IMR-90 (cell line): Measurements from ENCODE around the gene CCDC116. TPM values are rescaled to one million over a fixed set of nuclear protein-coding genes. Genes with fewer than 3 reads are reported as not detected.

Experiments
- ATAC-seq: fragments of 200-7000 bp; cut with Tn5 transposase; 2 replicates; pipeline ENCODE4 v1.9.1; 2020; ENCODE audit warnings: low read depth, mild to moderate bottlenecking, moderate library complexity
- BruUV-seq: library from RNA; stranded (reverse); fragments of 400-500 nt; replicated peaks from 2 replicates; lab custom pipeline; 2021; lab: Mats Ljungman, UMichigan
- CTCF ChIA-PET: fragments of 300-600 bp; formaldehyde crosslinking; extraction: SDS; loops from one replicate; lab custom pipeline; 2021; ENCODE audit warnings: antibody characterized with exemption; lab: Yijun Ruan, JAX
- POLR2A ChIA-PET: fragments of 300-600 bp; sonication (Branson Sonifier 250); formaldehyde crosslinking; loops from one replicate; lab custom pipeline; 2022; ENCODE audit warnings: antibody characterized with exemption; ENCODE audit not compliant: unreplicated experiment; lab: Charles Lee
- DNase-seq: peaks from one replicate; pipeline ENCODE4 v3.0.0; 2013
- H2AFZ ChIP-seq: replicated peaks from 2 replicates; pipeline ENCODE3; 2013; ENCODE audit warnings: low read length, mild to moderate bottlenecking; ENCODE audit not compliant: poor library complexity
- H2AK5ac ChIP-seq: 2 replicates; pipeline ENCODE4 v1.6.1; 2013; ENCODE audit warnings: low read depth, low read length, inconsistent platforms
- H2AK9ac ChIP-seq: replicated peaks from 2 replicates; pipeline ENCODE3; 2013; ENCODE audit warnings: mild to moderate bottlenecking, low read depth, low read length, moderate library complexity; ENCODE audit not compliant: poor library complexity
- H2BK120ac ChIP-seq: 2 replicates; pipeline ENCODE4 v1.6.1; 2013; ENCODE audit warnings: low read depth, low read length, inconsistent platforms
- H2BK15ac ChIP-seq: 3 replicates; pipeline ENCODE4 v1.6.1; 2013; ENCODE audit warnings: low read depth, low read length, inconsistent platforms
- H2BK20ac ChIP-seq: 2 replicates; pipeline ENCODE4 v1.6.1; 2013; ENCODE audit warnings: low read depth, mild to moderate bottlenecking, inconsistent platforms, low read length, moderate library complexity
- H2BK5ac ChIP-seq: 2 replicates; pipeline ENCODE4 v1.6.1; 2013; ENCODE audit warnings: mild to moderate bottlenecking, low read depth, low read length, inconsistent platforms; ENCODE audit not compliant: poor library complexity, severe bottlenecking
- H3K14ac ChIP-seq: replicated peaks from 2 replicates; pipeline ENCODE4 v1.6.1; 2013; ENCODE audit warnings: low read depth, low read length, inconsistent platforms
- H3K18ac ChIP-seq: 2 replicates; pipeline ENCODE4 v1.6.1; 2013; ENCODE audit warnings: low read depth, low read length, control low read depth
- H3K23ac ChIP-seq: 2 replicates; pipeline ENCODE4 v1.6.1; 2013; ENCODE audit warnings: low read depth, low read length, inconsistent platforms
- H3K27ac ChIP-seq: 2 replicates; pipeline ENCODE4 v1.5.1; 2013; ENCODE audit warnings: mild to moderate bottlenecking, control low read depth, low read length; ENCODE audit not compliant: insufficient read depth
- H3K27me3 ChIP-seq: 2 replicates; pipeline ENCODE4 v1.6.1; 2013; ENCODE audit warnings: low read length; ENCODE audit not compliant: control insufficient read depth, insufficient read depth
- H3K36me3 ChIP-seq: 2 replicates; pipeline ENCODE4 v1.6.1; 2013; ENCODE audit warnings: low read length, mixed read lengths; ENCODE audit not compliant: control insufficient read depth, insufficient read depth
- H3K4ac ChIP-seq: 2 replicates; pipeline ENCODE4 v1.6.1; 2013; ENCODE audit warnings: low read depth, low read length, inconsistent platforms
- H3K4me1 ChIP-seq: 2 replicates; pipeline ENCODE4 v1.6.1; 2013; ENCODE audit warnings: low read length, mixed read lengths; ENCODE audit not compliant: control insufficient read depth, insufficient read depth
- H3K4me2 ChIP-seq: 2 replicates; pipeline ENCODE4 v1.6.1; 2013; ENCODE audit warnings: low read depth, mild to moderate bottlenecking, control low read depth, low read length, moderate library complexity
- H3K4me3 ChIP-seq: 2 replicates; pipeline ENCODE4 v1.5.1; 2013; ENCODE audit warnings: low read depth, mild to moderate bottlenecking, control low read depth, low read length, moderate library complexity; ENCODE audit not compliant: insufficient read depth
- H3K56ac ChIP-seq: 2 replicates; pipeline ENCODE4 v1.6.1; 2013; ENCODE audit warnings: low read length, inconsistent platforms; ENCODE audit not compliant: insufficient read depth; ENCODE audit errors: extremely low read depth
- H3K79me1 ChIP-seq, 2 experiments: 2 replicates each; pipeline ENCODE4 v1.6.1; 2013; ENCODE audit warnings: low read length in 2 of 2, inconsistent platforms in 1 of 2, low read depth in 1 of 2
- H3K9ac ChIP-seq: 2 replicates; pipeline ENCODE4 v1.6.1; 2013; ENCODE audit warnings: low read depth, low read length, control low read depth
- H3K9me1 ChIP-seq: 2 replicates; pipeline ENCODE4 v1.6.1; 2013; ENCODE audit warnings: low read length, inconsistent platforms; ENCODE audit not compliant: insufficient read depth
- H3K9me3 ChIP-seq: 2 replicates; pipeline ENCODE4 v1.6.1; 2013; ENCODE audit warnings: low read length; ENCODE audit not compliant: control insufficient read depth, insufficient read depth
- H4K20me1 ChIP-seq: 2 replicates; pipeline ENCODE4 v1.6.1; 2013; ENCODE audit warnings: low read length, inconsistent platforms; ENCODE audit not compliant: insufficient read depth
- H4K5ac ChIP-seq: 2 replicates; pipeline ENCODE4 v1.6.1; 2013; ENCODE audit warnings: mild to moderate bottlenecking, low read depth, low read length, control low read depth
- H4K8ac ChIP-seq, 2 experiments: 2 replicates each; pipeline ENCODE4 v1.6.1; 2013; ENCODE audit warnings: low read depth in 2 of 2, low read length in 2 of 2, control low read depth in 1 of 2, inconsistent platforms in 1 of 2
- H4K91ac ChIP-seq: 2 replicates; pipeline ENCODE4 v1.6.1; 2013; ENCODE audit warnings: low read depth, low read length, inconsistent platforms; ENCODE audit not compliant: insufficient read depth
- CEBPB ChIP-seq: IDR thresholded peaks from 2 replicates; pipeline ENCODE4 v1.6.1; 2012; ENCODE audit warnings: low read depth, low read length, improper control_type of control experiment
- ELK1 ChIP-seq: fragments of 150-350 bp; IDR thresholded peaks from 2 replicates; pipeline ENCODE4 v1.6.1; 2016; ENCODE audit warnings: low read depth, mild to moderate bottlenecking, low read length, moderate library complexity, borderline replicate concordance
- FOS ChIP-seq: fragments of 150-350 bp; IDR thresholded peaks from 2 replicates; pipeline ENCODE4 v1.6.1; 2016; ENCODE audit warnings: low read depth, low read length
- MAFK ChIP-seq: IDR thresholded peaks from 2 replicates; pipeline ENCODE4 v1.6.1; 2012; ENCODE audit warnings: low read depth, low read length, improper control_type of control experiment
- MAZ ChIP-seq: IDR thresholded peaks from 2 replicates; pipeline ENCODE4 v1.6.1; 2012; ENCODE audit warnings: low read depth, mild to moderate bottlenecking, low read length, improper control_type of control experiment, moderate library complexity, borderline replicate concordance
- MXI1 ChIP-seq: IDR thresholded peaks from 2 replicates; pipeline ENCODE4 v1.6.1; 2012; ENCODE audit warnings: low read depth, mild to moderate bottlenecking, low read length, moderate library complexity, borderline replicate concordance
- NFE2L2 ChIP-seq: fragments of 150-350 bp; IDR thresholded peaks from 2 replicates; pipeline ENCODE4 v1.6.1; 2016; ENCODE audit warnings: low read depth, mild to moderate bottlenecking, low read length
- POLR2A ChIP-seq: IDR thresholded peaks from 2 replicates; pipeline ENCODE4 v1.6.1; 2012; ENCODE audit warnings: mild to moderate bottlenecking, low read depth, low read length
- RAD21 ChIP-seq: IDR thresholded peaks from 2 replicates; pipeline ENCODE4 v1.6.1; 2012; ENCODE audit warnings: low read length, improper control_type of control experiment
- RCOR1 ChIP-seq: IDR thresholded peaks from 2 replicates; pipeline ENCODE4 v1.6.1; 2012; ENCODE audit warnings: mild to moderate bottlenecking, low read length, improper control_type of control experiment; ENCODE audit not compliant: insufficient replicate concordance
- SMC3 ChIP-seq: fragments of 150-350 bp; IDR thresholded peaks from 2 replicates; pipeline ENCODE4 v1.6.1; 2016; ENCODE audit warnings: low read depth, mild to moderate bottlenecking, antibody characterized with exemption, low read length, moderate library complexity
- WGBS, 2 experiments: methylation state at CpG; one replicate each; pipeline versions ENCODE4 v1.1.5 to v1.1.7; 2013; ENCODE audit warnings: missing lambda C conversion rate in 2 of 2; ENCODE audit not compliant: insufficient read length in 1 of 2; ENCODE audit errors: extremely low coverage in 2 of 2; 5-methylcytosine and 5-hydroxymethylcytosine counted together
- dilution Hi-C: fragments of 300-500 bp; cut with HindIII; formaldehyde crosslinking; loops from one replicate; pipeline ENCODE4 v1.14.3; 2018; ENCODE audit warnings: low sequenced_read_pairs; ENCODE audit not compliant: unreplicated experiment
- in situ Hi-C: fragments of 300-500 bp; cut with MboI; formaldehyde crosslinking; loops from 3 replicates; pipeline ENCODE4 v1.14.3; 2019; ENCODE audit warnings: low sequenced_read_pairs, inconsistent platforms, mixed read lengths
- intact Hi-C: fragments of 100-400 bp; cut with micrococcal nuclease; formaldehyde crosslinking; loops from 2 replicates; pipeline ENCODE4 v1.10.0; 2022
- polyA plus RNA-seq, 3 experiments: library from polyadenylated mRNA; depleted of rRNA; stranded (reverse); fragments of >200 nt; gene quantifications; 2 replicates each; pipeline ENCODE4 v1.2.3, GENCODE V29; 2012; ENCODE audit warnings: low replicate concordance in 1 of 3
- total RNA-seq: library from RNA; depleted of rRNA; stranded (reverse); fragments of >200 nt; gene quantifications from 2 replicates; pipeline ENCODE4 v1.2.3, GENCODE V29; 2012
- TF ChIP-seq, protein P1 (sequence below): fragments of 150-350 bp; IDR thresholded peaks from 2 replicates; pipeline ENCODE4 v1.6.1; 2017; ENCODE audit warnings: mild to moderate bottlenecking, antibody characterized with exemption, low read length, low read depth
- TF ChIP-seq, protein P2 (sequence below): conservative IDR thresholded peaks from 2 replicates; pipeline ENCODE4 v1.5.1; 2012; ENCODE audit warnings: mild to moderate bottlenecking, low read depth, low read length, improper control_type of control experiment

Gene CCDC116
- total and polyA plus RNA-seq, 2 of the 4 experiments (the other 2 are of a cell fraction), result under 0.01 to 0.27 TPM

DNA sequence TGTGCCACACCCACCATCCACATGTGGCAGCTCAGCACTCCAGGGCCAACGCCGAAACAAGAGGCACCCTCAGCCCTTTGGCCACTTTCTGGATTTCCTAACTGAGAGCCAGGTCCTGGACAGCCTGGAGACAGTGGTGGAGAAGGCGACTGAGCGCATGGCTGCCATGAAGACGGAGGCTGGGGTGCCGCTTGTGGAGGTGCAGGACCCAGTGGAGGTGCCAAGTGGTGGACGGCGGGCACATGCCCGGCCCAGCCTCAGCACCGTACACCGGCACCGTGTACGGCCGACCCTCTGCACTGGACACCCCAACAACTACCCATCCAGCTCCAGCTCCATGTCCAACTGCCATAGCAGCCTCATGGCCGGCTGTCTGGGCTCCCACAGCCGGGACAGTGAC, 1.5 kb downstream of the CCDC116 start:
- CTCF ChIA-PET, result interaction anchor here (1.7 kb wide), 1 partner anchor 9 kb away, joined by 3 read pairs; no protein-coding TSS in a partner anchor

More for the DNA sequence above, 1.5 kb downstream of the CCDC116 start:
- Histone ChIP-seq H4K8ac (no peak overlapping the region), H3K14ac (no peak overlapping the region), H3K9me1 (no peaks in the 10 kb centered on the region), H3K36me3 (no peaks in the 10 kb centered on the region), H2BK120ac (no peak overlapping the region), H3K27ac (no peak overlapping the region), H3K4me1 (peaks cover under 1% of the 10 kb centered on the region), H2AK5ac (no peak overlapping the region), H3K9ac (no peak overlapping the region), H3K56ac (no peak overlapping the region), H3K23ac (no peak overlapping the region), H2AFZ (no peak overlapping the region), H2AK9ac (no peak overlapping the region), H4K5ac (no peak overlapping the region), H3K27me3 (no peaks in the 10 kb centered on the region), H2BK20ac (no peak overlapping the region), H2BK5ac (no peak overlapping the region), H4K20me1 (no peaks in the 10 kb centered on the region; the same call in 1 of the 2 replicates), H3K4me2 (no peak overlapping the region), H3K79me1 (peaks cover under 1 to 8% of the 10 kb centered on the region in 2 experiments; a peak in 2 of 4 replicates), H3K4ac (no peak overlapping the region), H3K4me3 (no peak overlapping the region), H3K9me3 (no peaks in the 10 kb centered on the region), H4K91ac (no peak overlapping the region), H3K18ac (no peak overlapping the region), H2BK15ac (no peak overlapping the region)
- in situ Hi-C loops, result no loop called here
- dilution Hi-C loops, result no loop called here
- POLR2A ChIA-PET, result no interaction called here
- TF ChIP-seq, protein P1, sequence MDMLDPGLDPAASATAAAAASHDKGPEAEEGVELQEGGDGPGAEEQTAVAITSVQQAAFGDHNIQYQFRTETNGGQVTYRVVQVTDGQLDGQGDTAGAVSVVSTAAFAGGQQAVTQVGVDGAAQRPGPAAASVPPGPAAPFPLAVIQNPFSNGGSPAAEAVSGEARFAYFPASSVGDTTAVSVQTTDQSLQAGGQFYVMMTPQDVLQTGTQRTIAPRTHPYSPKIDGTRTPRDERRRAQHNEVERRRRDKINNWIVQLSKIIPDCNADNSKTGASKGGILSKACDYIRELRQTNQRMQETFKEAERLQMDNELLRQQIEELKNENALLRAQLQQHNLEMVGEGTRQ, result no peak
- no peak for TF ChIP-seq FOS
- no peak for TF ChIP-seq MAFK
- no peak for TF ChIP-seq CEBPB
- TF ChIP-seq RAD21, result no peak
- TF ChIP-seq NFE2L2, result no peak
- no peak for TF ChIP-seq RCOR1
- no peak for TF ChIP-seq SMC3
- TF ChIP-seq, protein P2, sequence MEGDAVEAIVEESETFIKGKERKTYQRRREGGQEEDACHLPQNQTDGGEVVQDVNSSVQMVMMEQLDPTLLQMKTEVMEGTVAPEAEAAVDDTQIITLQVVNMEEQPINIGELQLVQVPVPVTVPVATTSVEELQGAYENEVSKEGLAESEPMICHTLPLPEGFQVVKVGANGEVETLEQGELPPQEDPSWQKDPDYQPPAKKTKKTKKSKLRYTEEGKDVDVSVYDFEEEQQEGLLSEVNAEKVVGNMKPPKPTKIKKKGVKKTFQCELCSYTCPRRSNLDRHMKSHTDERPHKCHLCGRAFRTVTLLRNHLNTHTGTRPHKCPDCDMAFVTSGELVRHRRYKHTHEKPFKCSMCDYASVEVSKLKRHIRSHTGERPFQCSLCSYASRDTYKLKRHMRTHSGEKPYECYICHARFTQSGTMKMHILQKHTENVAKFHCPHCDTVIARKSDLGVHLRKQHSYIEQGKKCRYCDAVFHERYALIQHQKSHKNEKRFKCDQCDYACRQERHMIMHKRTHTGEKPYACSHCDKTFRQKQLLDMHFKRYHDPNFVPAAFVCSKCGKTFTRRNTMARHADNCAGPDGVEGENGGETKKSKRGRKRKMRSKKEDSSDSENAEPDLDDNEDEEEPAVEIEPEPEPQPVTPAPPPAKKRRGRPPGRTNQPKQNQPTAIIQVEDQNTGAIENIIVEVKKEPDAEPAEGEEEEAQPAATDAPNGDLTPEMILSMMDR, result no peak
- TF ChIP-seq MAZ, result no peak
- TF ChIP-seq POLR2A, result no peak
- TF ChIP-seq MXI1, result no peak
- no peak for TF ChIP-seq ELK1
- intact Hi-C loops, result no loop called here
- ATAC-seq (no peak), DNase-seq (no peak)
- no TSS peak for BruUV-seq
- WGBS, 2 experiments, result 86% methylated on average over 11 of the region's 16 CpGs; no CpG with 5 or more reads in 1 of the 2 experiments
